RPMI8226 (cell line): ENCODE results near the gene OSBPL3.

Experiments
- DNase-seq: peaks from one replicate; pipeline ENCODE4 v3.0.0-alpha.2; 2015

OSBPL3 gene

GRCh38 chr7:24949884-24950283 lies 30.1 kb downstream of the OSBPL3 start:
- DNase-seq, result no peak

GRCh38 chr7:24948739-24949138 lies 31.2 kb downstream of the OSBPL3 start:
- DNase-seq, result no peak

GRCh38 chr7:24946467-24946866 lies 33.5 kb downstream of the OSBPL3 start:
- DNase-seq, result no peak

- no peak for DNase-seq
These were observed 34.1 kb downstream of the OSBPL3 start for GRCh38 chr7:24945899-24946298.

GRCh38 chr7:24943096-24943948 lies 36.7 kb downstream of the OSBPL3 start:
- DNase-seq, result no peak

GRCh38 chr7:24942226-24942625 lies 37.8 kb downstream of the OSBPL3 start:
- no peak for DNase-seq

GRCh38 chr7:24939416-24939815 lies 40.6 kb downstream of the OSBPL3 start:
- DNase-seq, result no peak

GRCh38 chr7:24936121-24936824 lies 43.7 kb downstream of the OSBPL3 start:
- DNase-seq, result peak; percentile 65

GRCh38 chr7:24933298-24933697 lies 46.7 kb downstream of the OSBPL3 start:
- no peak for DNase-seq

- no peak for DNase-seq
These were observed 47.2 kb downstream of the OSBPL3 start for GRCh38 chr7:24932815-24933214.

- DNase-seq, result no peak
These were observed 47.6 kb downstream of the OSBPL3 start for GRCh38 chr7:24932389-24932788.

- no peak for DNase-seq
These were observed 48.1 kb downstream of the OSBPL3 start for GRCh38 chr7:24931844-24932243.

- DNase-seq, result no peak
These were observed 49.1 kb downstream of the OSBPL3 start for GRCh38 chr7:24930856-24931255.

GRCh38 chr7:24926623-24927524 lies 53.1 kb downstream of the OSBPL3 start:
- DNase-seq, result no peak

GRCh38 chr7:24924375-24924774 lies 55.6 kb downstream of the OSBPL3 start:
- DNase-seq, result no peak

- no peak for DNase-seq
These were observed 56.7 kb downstream of the OSBPL3 start for GRCh38 chr7:24923172-24923865.

- no peak for DNase-seq
These were observed 57.7 kb downstream of the OSBPL3 start for GRCh38 chr7:24922099-24922773.

- no peak for DNase-seq
These were observed 58.7 kb downstream of the OSBPL3 start for GRCh38 chr7:24921362-24921679.

GRCh38 chr7:24920451-24921361 lies 59.3 kb downstream of the OSBPL3 start:
- DNase-seq, result no peak

GRCh38 chr7:24917510-24918239 lies 62.3 kb downstream of the OSBPL3 start:
- DNase-seq, result peak; percentile 70
